Measurements from ENCODE around the gene CARD11. TPM values are rescaled to one million over a fixed set of nuclear protein-coding genes. Genes with fewer than 3 reads are reported as not detected.

The CARD11 gene
- total and polyA plus RNA-seq, 2 donors (not counting 1 experiment from before 2014, with no cell fraction given) = 129 to 135 TPM

DNA sequence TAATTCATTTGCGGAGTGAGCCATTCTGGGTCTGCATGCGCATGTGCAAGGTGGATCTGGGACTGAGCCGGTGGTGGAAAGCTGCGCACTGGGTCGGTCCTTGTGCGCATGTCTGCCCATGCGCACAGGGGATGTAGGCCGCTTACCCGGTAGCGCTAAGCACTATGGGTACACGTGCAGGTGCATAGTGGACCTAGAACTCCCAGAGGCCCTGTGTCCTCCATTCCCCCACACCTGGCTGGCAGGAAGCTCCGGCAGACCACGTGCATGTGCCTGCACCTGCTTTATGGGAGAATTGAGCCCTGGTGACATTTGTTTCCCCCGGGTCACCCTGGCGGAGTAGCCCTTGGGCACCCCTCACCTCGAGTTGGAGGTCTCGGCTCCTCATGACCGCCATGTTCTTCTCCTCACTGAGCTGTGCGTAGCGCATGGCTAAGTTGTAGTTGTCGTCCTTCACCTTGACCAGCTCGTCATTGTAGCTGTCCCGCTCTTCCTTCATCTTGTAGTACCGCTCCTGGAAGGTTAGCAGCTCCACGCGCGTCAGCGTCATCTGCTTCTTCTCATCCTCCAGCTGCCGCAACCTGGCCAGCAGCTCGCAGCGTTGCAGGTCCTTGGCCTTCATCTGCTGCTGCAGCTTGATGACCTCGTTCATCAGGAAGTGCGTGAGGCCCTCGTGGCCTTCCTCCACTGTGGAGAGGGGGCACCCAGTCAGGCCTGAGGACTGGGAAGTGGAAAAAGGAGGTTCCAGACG, 99.6 kb downstream of the CARD11 start:
- ATAC-seq (ENCODE audit: low read depth) = no peak
- H3K9me3 ChIP-seq (ENCODE audit: control extremely low read depth in 1 of 3, control insufficient read depth in 2 of 3, insufficient read depth in 1 of 3, low read length in 2 of 3) = peaks cover 0 to 3% (median 0%) of the 10 kb centered on the region in 3 donors
- H4K20me1 ChIP-seq (ENCODE audit: control insufficient read depth, insufficient read depth, low read length, poor library complexity, severe bottlenecking) = peaks cover 15% of the 10 kb centered on the region
- peaks cover 18% of the 10 kb centered on the region for H3K79me2 ChIP-seq (ENCODE audit: control insufficient read depth, insufficient read depth, low read length)
- H3K27me3 ChIP-seq (replicated peaks in 1 of 4; ENCODE audit: control extremely low read depth in 1 of 4, control insufficient read depth in 3 of 4, insufficient read depth in 4 of 4, low read length in 3 of 4) = no peaks in the 10 kb centered on the region
- H3K9me3 Mint-ChIP-seq (ENCODE audit: insufficient read depth) = no peaks in the 10 kb centered on the region
- ChIA-PET CTCF (interaction anchor here (0.7 kb wide), 1 partner anchor 11 kb away, joined by 3 read pairs; no protein-coding TSS in a partner anchor), POLR2A (interaction anchor here (0.7 kb wide), 1 partner anchor 358 kb away, joined by 6 read pairs; no protein-coding TSS in a partner anchor)
- TF ChIP-seq, protein P1, sequence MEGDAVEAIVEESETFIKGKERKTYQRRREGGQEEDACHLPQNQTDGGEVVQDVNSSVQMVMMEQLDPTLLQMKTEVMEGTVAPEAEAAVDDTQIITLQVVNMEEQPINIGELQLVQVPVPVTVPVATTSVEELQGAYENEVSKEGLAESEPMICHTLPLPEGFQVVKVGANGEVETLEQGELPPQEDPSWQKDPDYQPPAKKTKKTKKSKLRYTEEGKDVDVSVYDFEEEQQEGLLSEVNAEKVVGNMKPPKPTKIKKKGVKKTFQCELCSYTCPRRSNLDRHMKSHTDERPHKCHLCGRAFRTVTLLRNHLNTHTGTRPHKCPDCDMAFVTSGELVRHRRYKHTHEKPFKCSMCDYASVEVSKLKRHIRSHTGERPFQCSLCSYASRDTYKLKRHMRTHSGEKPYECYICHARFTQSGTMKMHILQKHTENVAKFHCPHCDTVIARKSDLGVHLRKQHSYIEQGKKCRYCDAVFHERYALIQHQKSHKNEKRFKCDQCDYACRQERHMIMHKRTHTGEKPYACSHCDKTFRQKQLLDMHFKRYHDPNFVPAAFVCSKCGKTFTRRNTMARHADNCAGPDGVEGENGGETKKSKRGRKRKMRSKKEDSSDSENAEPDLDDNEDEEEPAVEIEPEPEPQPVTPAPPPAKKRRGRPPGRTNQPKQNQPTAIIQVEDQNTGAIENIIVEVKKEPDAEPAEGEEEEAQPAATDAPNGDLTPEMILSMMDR (IDR thresholded peaks at IDR 0.05) = no peak
- TF ChIP-seq EZH2 (IDR thresholded peaks at IDR 0.05; ENCODE audit: borderline replicate concordance, insufficient read depth, low read depth, low read length, poor library complexity, severe bottlenecking) = no peak
- no peak overlapping the region for H3K27ac ChIP-seq (ENCODE audit: low read length in 2 of 2)
- peaks cover 3 to 6% of the 10 kb centered on the region in 2 donors for H3K4me1 ChIP-seq (ENCODE audit: control insufficient read depth in 2 of 2, insufficient read depth in 2 of 2, low read length in 2 of 2)
- no peaks in the 10 kb centered on the region for H3K27me3 Mint-ChIP-seq
- H2AFZ ChIP-seq (ENCODE audit: insufficient read depth, low read depth, low read length, poor library complexity, severe bottlenecking) = no peak overlapping the region
- intact Hi-C loops (cut with micrococcal nuclease) = no loop called here
- no peak for DNase-seq
- H3K36me3 ChIP-seq (replicated peaks in 1 of 2; ENCODE audit: control extremely low read depth in 1 of 2, control insufficient read depth in 1 of 2, extremely low read depth in 1 of 2, insufficient read depth in 2 of 2, low read length in 1 of 2) = peaks cover 27 to 85% of the 10 kb centered on the region in 2 experiments
- WGBS (ENCODE audit: insufficient coverage) = 96% methylated on average over 33 of the region's 35 CpGs
- H3K4me1 Mint-ChIP-seq = peaks cover 24% of the 10 kb centered on the region
- H3K9ac ChIP-seq (ENCODE audit: low read length) = no peak overlapping the region
- peak overlapping the region; percentile 46 for H3K27ac Mint-ChIP-seq
- H3K4me3 Mint-ChIP-seq = no peak overlapping the region
- H3K4me3 ChIP-seq (ENCODE audit: control extremely low read depth in 1 of 5, extremely low read depth in 1 of 5, insufficient read depth in 1 of 5, low read depth in 2 of 5, low read length in 4 of 5) = no peak overlapping the region
- no peak overlapping the region for H3K4me2 ChIP-seq (replicated peaks; ENCODE audit: low read depth, low read length, poor library complexity, severe bottlenecking)
